GM11168 (cell line): ENCODE data around the gene MED9.

Experiments
- in situ Hi-C: fragments of 300-500 bp; cut with MboI; formaldehyde crosslinking; loops from one replicate; pipeline ENCODE4 v1.12.0; 2022; ENCODE audit warnings: low sequenced_read_pairs; ENCODE audit not compliant: unreplicated experiment

Gene MED9

GRCh38 chr17:17528696-17529652, 52.2 kb downstream of the MED9 start:
- in situ Hi-C loops, result no loop called here

- in situ Hi-C loops, result no loop called here
Measured at GRCh38 chr17:17531156-17531555, 54.4 kb downstream of the MED9 start.

GRCh38 chr17:17532991-17533390, 56.2 kb downstream of the MED9 start:
- in situ Hi-C loops, result no loop called here

GRCh38 chr17:17533901-17534441, 57.2 kb downstream of the MED9 start:
- in situ Hi-C loops, result no loop called here

- in situ Hi-C loops, result no loop called here
Measured at GRCh38 chr17:17535957-17536356, 59.2 kb downstream of the MED9 start.

GRCh38 chr17:17536702-17537101, 59.9 kb downstream of the MED9 start:
- in situ Hi-C loops, result no loop called here

GRCh38 chr17:17537311-17538099, 60.7 kb downstream of the MED9 start:
- in situ Hi-C loops, result no loop called here

GRCh38 chr17:17538417-17539391, 61.9 kb downstream of the MED9 start:
- in situ Hi-C loops, result no loop called here

GRCh38 chr17:17539591-17539990, 62.8 kb downstream of the MED9 start:
- in situ Hi-C loops, result no loop called here

GRCh38 chr17:17540278-17540906, 63.6 kb downstream of the MED9 start:
- in situ Hi-C loops, result no loop called here

GRCh38 chr17:17540935-17541639, 64.3 kb downstream of the MED9 start:
- in situ Hi-C loops, result no loop called here

GRCh38 chr17:17541640-17542001, 64.8 kb downstream of the MED9 start:
- in situ Hi-C loops, result no loop called here
